ENCODE results near the gene C19orf33.

DNA sequence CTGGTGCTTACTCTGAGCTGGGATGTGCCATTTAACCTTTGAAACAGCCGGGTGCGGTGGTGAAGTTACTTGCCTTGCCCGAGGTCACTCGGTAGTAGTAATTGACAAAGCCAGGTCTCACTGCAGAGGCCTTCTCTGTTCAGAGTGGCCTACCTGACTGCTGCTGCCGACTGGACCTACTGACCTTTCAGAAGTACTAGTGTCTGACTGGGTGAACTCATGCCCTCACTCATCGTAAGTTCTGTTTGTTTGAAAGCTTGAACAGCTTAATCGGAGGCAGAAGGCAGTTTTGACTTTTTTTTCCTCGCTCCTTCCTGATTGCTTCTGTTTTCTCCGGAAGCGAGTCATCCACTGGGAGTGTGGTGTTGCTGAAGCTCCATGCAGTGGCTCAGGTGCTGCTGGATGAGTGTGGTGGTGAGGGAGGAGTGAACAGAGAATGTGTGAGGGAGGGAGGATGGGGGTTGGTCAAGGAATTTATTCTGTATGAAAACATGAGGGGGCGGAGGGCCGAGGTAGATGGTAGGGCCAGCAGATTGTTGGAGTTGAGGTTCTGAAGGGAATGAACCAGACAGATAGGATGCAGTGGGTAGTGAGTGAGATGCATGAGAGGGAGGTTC is 37.0 kb upstream of the C19orf33 start:
- TF ChIP-seq, protein P1, sequence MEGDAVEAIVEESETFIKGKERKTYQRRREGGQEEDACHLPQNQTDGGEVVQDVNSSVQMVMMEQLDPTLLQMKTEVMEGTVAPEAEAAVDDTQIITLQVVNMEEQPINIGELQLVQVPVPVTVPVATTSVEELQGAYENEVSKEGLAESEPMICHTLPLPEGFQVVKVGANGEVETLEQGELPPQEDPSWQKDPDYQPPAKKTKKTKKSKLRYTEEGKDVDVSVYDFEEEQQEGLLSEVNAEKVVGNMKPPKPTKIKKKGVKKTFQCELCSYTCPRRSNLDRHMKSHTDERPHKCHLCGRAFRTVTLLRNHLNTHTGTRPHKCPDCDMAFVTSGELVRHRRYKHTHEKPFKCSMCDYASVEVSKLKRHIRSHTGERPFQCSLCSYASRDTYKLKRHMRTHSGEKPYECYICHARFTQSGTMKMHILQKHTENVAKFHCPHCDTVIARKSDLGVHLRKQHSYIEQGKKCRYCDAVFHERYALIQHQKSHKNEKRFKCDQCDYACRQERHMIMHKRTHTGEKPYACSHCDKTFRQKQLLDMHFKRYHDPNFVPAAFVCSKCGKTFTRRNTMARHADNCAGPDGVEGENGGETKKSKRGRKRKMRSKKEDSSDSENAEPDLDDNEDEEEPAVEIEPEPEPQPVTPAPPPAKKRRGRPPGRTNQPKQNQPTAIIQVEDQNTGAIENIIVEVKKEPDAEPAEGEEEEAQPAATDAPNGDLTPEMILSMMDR (IDR thresholded peaks at IDR 0.05; ENCODE audit: low read depth, low read length), result no peak
- TF ChIP-seq POLR2A (IDR thresholded peaks at IDR 0.05; ENCODE audit: extremely low read depth, insufficient read length), result no peak
- TF ChIP-seq MYC (IDR thresholded peaks at IDR 0.05; ENCODE audit: low read depth, low read length), result no peak

Data from NB4 (cell line).